GM23338 (cell line): ENCODE measurements around the gene NBAS. TPM values are rescaled to one million over a fixed set of nuclear protein-coding genes. Genes with fewer than 3 reads are reported as not detected.

Source experiments
- ATAC-seq: fragments of 200-7000 bp; cut with Tn5 transposase; 3 replicates; pipeline ENCODE4 v1.9.1; 2020
- DNase-seq: peaks from one replicate; pipeline ENCODE4 v3.0.0-alpha.2; 2015; ENCODE audit warnings: low spot score
- H2AFZ ChIP-seq: fragments of 200-600 bp; sonication (generic); 2 replicates; pipeline ENCODE4 v1.8.0; 2016; ENCODE audit warnings: antibody characterized with exemption, mild to moderate bottlenecking, moderate library complexity
- H3F3A ChIP-seq: fragments of 200-600 bp; sonication (generic); replicated peaks from 2 replicates; pipeline ENCODE4 v1.8.0; 2017; ENCODE audit warnings: antibody characterized with exemption, mixed run types, low read depth
- H3K27ac ChIP-seq: fragments of 200-600 bp; sonication (generic); 2 replicates; pipeline ENCODE4 v1.6.1; 2016; ENCODE audit warnings: low read depth
- H3K27me3 ChIP-seq: fragments of 200-600 bp; sonication (generic); 2 replicates; pipeline ENCODE4 v1.8.0; 2016; ENCODE audit warnings: mild to moderate bottlenecking, mixed run types, moderate library complexity; ENCODE audit not compliant: insufficient read depth
- H3K36me3 ChIP-seq: fragments of 200-600 bp; sonication (generic); 2 replicates; pipeline ENCODE4 v1.8.0; 2016; ENCODE audit warnings: mild to moderate bottlenecking; ENCODE audit not compliant: insufficient read depth
- H3K4me1 ChIP-seq: fragments of 200-600 bp; sonication (generic); 2 replicates; pipeline ENCODE4 v1.8.0; 2016; ENCODE audit warnings: mild to moderate bottlenecking, moderate library complexity; ENCODE audit not compliant: insufficient read depth
- H3K4me2 ChIP-seq: fragments of 200-600 bp; sonication (generic); 2 replicates; pipeline ENCODE4 v1.7.1; 2017; ENCODE audit warnings: mixed run types
- H3K4me3 ChIP-seq: fragments of 200-600 bp; sonication (generic); 2 replicates; pipeline ENCODE4 v1.6.1; 2016; ENCODE audit warnings: mixed run types
- H3K79me2 ChIP-seq: fragments of 200-600 bp; sonication (generic); replicated peaks from 2 replicates; pipeline ENCODE4 v1.8.0; 2017; ENCODE audit warnings: mild to moderate bottlenecking; ENCODE audit not compliant: insufficient read depth
- H3K9me2 ChIP-seq: fragments of 200-600 bp; sonication (generic); 2 replicates; pipeline ENCODE4 v1.8.0; 2017; ENCODE audit not compliant: insufficient read depth
- H4K20me1 ChIP-seq: fragments of 200-600 bp; sonication (generic); replicated peaks from 2 replicates; pipeline ENCODE4 v1.8.0; 2017; ENCODE audit warnings: mild to moderate bottlenecking; ENCODE audit not compliant: insufficient read depth
- H3K27ac Mint-ChIP-seq: 2 replicates; pipeline ENCODE4 v1.8.0; 2020; ENCODE audit warnings: inconsistent platforms, mild to moderate bottlenecking, moderate library complexity, mixed read lengths
- H3K27me3 Mint-ChIP-seq: 3 replicates; pipeline ENCODE4 v1.8.0; 2022; ENCODE audit warnings: low read depth, mild to moderate bottlenecking, moderate library complexity, mixed read lengths, inconsistent platforms; ENCODE audit not compliant: insufficient read depth, poor library complexity
- H3K36me3 Mint-ChIP-seq: 3 replicates; pipeline ENCODE4 v1.8.0; 2021; ENCODE audit warnings: low read depth, mild to moderate bottlenecking, inconsistent platforms, moderate library complexity, mixed read lengths
- H3K4me1 Mint-ChIP-seq: 3 replicates; pipeline ENCODE4 v1.8.0; 2020; ENCODE audit warnings: mild to moderate bottlenecking, inconsistent platforms, mixed read lengths
- H3K4me3 Mint-ChIP-seq: 3 replicates; pipeline ENCODE4 v1.8.0; 2021; ENCODE audit warnings: moderate library complexity, mild to moderate bottlenecking, inconsistent platforms, mixed read lengths
- H3K9me3 Mint-ChIP-seq: 3 replicates; pipeline ENCODE4 v1.8.0; 2020; ENCODE audit warnings: moderate library complexity, mild to moderate bottlenecking, inconsistent platforms, mixed read lengths
- CREB1 ChIP-seq: fragments of 250-450 bp; sonication (Bioruptor Pico); IDR thresholded peaks from 2 replicates; pipeline ENCODE4 v1.5.0; 2020; ENCODE audit warnings: low read depth, mild to moderate bottlenecking, moderate library complexity
- CTCF ChIP-seq, 2 experiments: fragments of 200-600 bp in 1 of 2; sonication (generic) in 1 of 2; conservative IDR thresholded peaks; 2 replicates each; pipeline versions ENCODE4 v1.5.1 to v1.6.1; 2016 to 2017; ENCODE audit warnings: antibody characterized with exemption in 2 of 2, low read depth in 2 of 2, mild to moderate bottlenecking in 2 of 2, moderate library complexity in 1 of 2
- ETS1 ChIP-seq: IDR thresholded peaks from 2 replicates; pipeline ENCODE4 v1.6.1; 2016; ENCODE audit warnings: antibody characterized with exemption
- EZH2 ChIP-seq: fragments of 200-600 bp; sonication (generic); IDR thresholded peaks from one replicate; pipeline ENCODE4 v1.8.0; 2017; ENCODE audit warnings: antibody characterized with exemption, mild to moderate bottlenecking, low read depth; ENCODE audit not compliant: unreplicated experiment
- EZH2phosphoT487 ChIP-seq: fragments of 200-600 bp; sonication (generic); IDR thresholded peaks from one replicate; pipeline ENCODE4 v1.8.1; 2018; ENCODE audit warnings: antibody characterized with exemption; ENCODE audit not compliant: unreplicated experiment
- JUNB ChIP-seq: IDR thresholded peaks from one replicate; pipeline ENCODE4 v1.6.1; 2016; ENCODE audit warnings: antibody characterized with exemption; ENCODE audit not compliant: unreplicated experiment
- NANOG ChIP-seq: IDR thresholded peaks from 2 replicates; pipeline ENCODE4 v1.6.1; 2016; ENCODE audit warnings: antibody characterized with exemption, borderline replicate concordance
- POLR2AphosphoS5 ChIP-seq: IDR thresholded peaks from 2 replicates; pipeline ENCODE4 v1.6.1; 2016; ENCODE audit warnings: antibody characterized with exemption, low read depth
- STAT1 ChIP-seq: IDR thresholded peaks from one replicate; pipeline ENCODE4 v1.6.1; 2016; ENCODE audit warnings: antibody characterized with exemption; ENCODE audit not compliant: unreplicated experiment
- ZNF114 ChIP-seq: fragments of 250-450 bp; sonication (Bioruptor Pico); IDR thresholded peaks from 2 replicates; pipeline ENCODE4 v1.5.0; 2020; ENCODE audit warnings: mild to moderate bottlenecking, moderate library complexity
- ZNF331 ChIP-seq: fragments of 250-450 bp; sonication (Bioruptor Pico); IDR thresholded peaks from 2 replicates; pipeline ENCODE4 v1.5.0; 2020; ENCODE audit warnings: low read depth, mild to moderate bottlenecking, moderate library complexity
- polyA plus RNA-seq: library from polyadenylated mRNA; unstranded; fragments of >200 nt; fragmentation: Nextera tagmentation; extraction: Ambion mirVana; gene quantifications from 2 replicates; pipeline ENCODE4 v1.2.1, GENCODE V29; 2016
- total RNA-seq: library from RNA; depleted of rRNA; stranded (reverse); fragments of >200 nt; shearing (Covaris generic); gene quantifications from 2 replicates; pipeline ENCODE4 v1.2.3, GENCODE V29; 2014

Gene NBAS
- total and polyA plus RNA-seq, 2 experiments from 2014 or later, result 24.8 to 38.9 TPM

- Histone ChIP-seq H3K9me2 (no peaks in the 10 kb centered on the region), H3F3A (no peaks in the 10 kb centered on the region), H3K79me2 (no peaks in the 10 kb centered on the region), H3K36me3 (no peaks in the 10 kb centered on the region), H3K4me2 (no peak overlapping the region), H3K27me3 (no peaks in the 10 kb centered on the region), H3K4me3 (no peak overlapping the region), H3K4me1 (no peaks in the 10 kb centered on the region), H2AFZ (no peak overlapping the region), H4K20me1 (no peaks in the 10 kb centered on the region), H3K27ac (no peak overlapping the region)
- DNase-seq, result peak; percentile 3
- Mint-ChIP-seq H3K36me3 (peaks cover 10% of the 10 kb centered on the region; the same call in 1 of the 3 replicates), H3K4me3 (no peak overlapping the region), H3K9me3 (no peaks in the 10 kb centered on the region), H3K4me1 (no peaks in the 10 kb centered on the region), H3K27ac (no peak overlapping the region), H3K27me3 (no peaks in the 10 kb centered on the region)
- TF ChIP-seq STAT1 (no peak), POLR2AphosphoS5 (no peak), EZH2phosphoT487 (no peak), ZNF331 (CRISPR knock-in tag) (no peak), CREB1 (CRISPR knock-in tag) (no peak), ZNF114 (CRISPR knock-in tag) (no peak), NANOG (no peak), CTCF (conservative IDR thresholded peaks at IDR 0.05; ENCODE audit: low read depth in 2 of 2) (no peak), JUNB (no peak), EZH2 (no peak)
- ATAC-seq, result peak; percentile 71
These were observed 330.4 kb downstream of the NBAS start for GRCh38 chr2:15230599-15231192.

GRCh38 chr2:15226661-15227060 is 334.5 kb downstream of the NBAS start:
- Histone ChIP-seq H3K4me2 (no peak overlapping the region), H3K36me3 (no peaks in the 10 kb centered on the region)
- no peaks in the 10 kb centered on the region for H3K4me1 Mint-ChIP-seq

More at GRCh38 chr2:15226661-15227060, 334.5 kb downstream of the NBAS start:
- no peak for ATAC-seq
- Histone ChIP-seq H3K27ac (no peak overlapping the region), H2AFZ (no peak overlapping the region), H3F3A (no peaks in the 10 kb centered on the region), H4K20me1 (no peaks in the 10 kb centered on the region), H3K79me2 (no peaks in the 10 kb centered on the region), H3K4me3 (no peak overlapping the region), H3K27me3 (no peaks in the 10 kb centered on the region), H3K9me2 (no peaks in the 10 kb centered on the region), H3K4me1 (no peaks in the 10 kb centered on the region)
- H3K4me3 Mint-ChIP-seq, result no peak overlapping the region
- no peak for TF ChIP-seq ZNF114 (CRISPR knock-in tag)
- TF ChIP-seq ETS1, result no peak
- TF ChIP-seq EZH2phosphoT487, result no peak
- TF ChIP-seq STAT1, result no peak
- no peaks in the 10 kb centered on the region for H3K27me3 Mint-ChIP-seq
- no peak overlapping the region for H3K27ac Mint-ChIP-seq
- H3K9me3 Mint-ChIP-seq, result no peaks in the 10 kb centered on the region
- H3K36me3 Mint-ChIP-seq, result peaks cover 10% of the 10 kb centered on the region; the same call in 1 of the 3 replicates
- DNase-seq, result no peak
